GM12873 (cell line): Measurements from ENCODE around the gene HSPB7.

Experiments used
- CTCF ChIP-seq: IDR thresholded peaks from 2 replicates; pipeline ENCODE4 v1.5.1; 2012; ENCODE audit warnings: low read depth, mild to moderate bottlenecking, moderate library complexity, low read length, control low read depth; ENCODE audit not compliant: insufficient read depth; ENCODE audit errors: missing control alignments

Gene HSPB7

GRCh38 chr1:16038620-16038912, 20.7 kb upstream of the HSPB7 start:
- TF ChIP-seq CTCF = no peak

GRCh38 chr1:16032388-16033102, 14.7 kb upstream of the HSPB7 start:
- peak; percentile 91 for TF ChIP-seq CTCF

- TF ChIP-seq CTCF = no peak
Observed at GRCh38 chr1:16031551-16031950, 13.7 kb upstream of the HSPB7 start.

- TF ChIP-seq CTCF = no peak
Observed at GRCh38 chr1:16029288-16029687, 11.4 kb upstream of the HSPB7 start.

- peak; percentile 12 for TF ChIP-seq CTCF
Observed at GRCh38 chr1:16028237-16029002, 10.6 kb upstream of the HSPB7 start.

- no peak for TF ChIP-seq CTCF
Observed at GRCh38 chr1:16026723-16027484, 9.1 kb upstream of the HSPB7 start.

- no peak for TF ChIP-seq CTCF
Observed at GRCh38 chr1:16023050-16023653, 5.3 kb upstream of the HSPB7 start.
